NCI-H2107 treated with DMSO at 0.1 percent for 48 hours (cell line): ENCODE data around the gene RAET1G.
A peak's percentile ranks its signal among the peaks of the same experiment; 100 is the strongest.
"Not testable (repeated sequence)": the region's sequence is repeated elsewhere in the genome, so short reads cannot be mapped to it uniquely, and the experiment has no call there.

Source experiments
- DNase-seq: peaks from one replicate; lab custom pipeline; 2025; ENCODE audit not compliant: unreplicated experiment; lab: John Stamatoyannopoulos, UW

RAET1G gene, protein sequence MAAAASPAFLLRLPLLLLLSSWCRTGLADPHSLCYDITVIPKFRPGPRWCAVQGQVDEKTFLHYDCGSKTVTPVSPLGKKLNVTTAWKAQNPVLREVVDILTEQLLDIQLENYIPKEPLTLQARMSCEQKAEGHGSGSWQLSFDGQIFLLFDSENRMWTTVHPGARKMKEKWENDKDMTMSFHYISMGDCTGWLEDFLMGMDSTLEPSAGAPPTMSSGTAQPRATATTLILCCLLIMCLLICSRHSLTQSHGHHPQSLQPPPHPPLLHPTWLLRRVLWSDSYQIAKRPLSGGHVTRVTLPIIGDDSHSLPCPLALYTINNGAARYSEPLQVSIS

DNA sequence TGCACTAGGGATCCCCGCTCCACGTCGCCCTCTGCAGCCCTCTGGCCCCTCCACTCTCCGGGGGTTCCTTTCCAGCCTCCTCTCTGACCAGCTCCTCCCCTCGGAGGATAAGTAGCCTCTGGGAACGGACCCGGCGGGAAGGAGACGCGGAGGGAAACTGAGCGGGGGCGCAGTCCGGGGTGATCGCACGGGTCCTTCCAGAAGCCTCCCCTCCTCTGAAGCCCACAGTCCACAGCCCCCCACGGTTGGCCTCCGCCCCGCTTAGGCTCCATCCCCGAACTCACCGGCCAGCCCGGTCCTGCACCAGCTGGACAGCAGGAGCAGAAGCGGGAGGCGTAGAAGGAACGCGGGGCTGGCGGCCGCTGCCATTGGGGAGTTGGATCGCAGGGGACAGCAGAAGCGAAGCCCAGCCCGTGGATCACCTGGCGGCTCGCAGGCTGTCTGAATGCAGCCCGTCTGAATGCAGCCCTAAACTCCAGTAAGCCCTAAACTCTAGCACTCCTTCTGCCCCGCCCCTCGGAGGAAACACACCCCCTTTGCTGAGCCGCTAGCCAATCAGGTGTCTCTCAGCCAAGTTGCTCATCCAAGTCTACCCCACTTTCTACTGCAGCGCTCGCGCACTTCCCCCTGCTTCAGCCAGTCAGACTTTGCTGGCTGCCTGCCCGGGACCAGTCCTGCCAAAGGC is at the start of gene RAET1G:
Gene RAET1G, minus strand, starts transcription at position 480 of the 685 bp plus-strand sequence. Its CDS starts 111 bp downstream, at position 369.
- DNase-seq = peak; percentile 89

DNA sequence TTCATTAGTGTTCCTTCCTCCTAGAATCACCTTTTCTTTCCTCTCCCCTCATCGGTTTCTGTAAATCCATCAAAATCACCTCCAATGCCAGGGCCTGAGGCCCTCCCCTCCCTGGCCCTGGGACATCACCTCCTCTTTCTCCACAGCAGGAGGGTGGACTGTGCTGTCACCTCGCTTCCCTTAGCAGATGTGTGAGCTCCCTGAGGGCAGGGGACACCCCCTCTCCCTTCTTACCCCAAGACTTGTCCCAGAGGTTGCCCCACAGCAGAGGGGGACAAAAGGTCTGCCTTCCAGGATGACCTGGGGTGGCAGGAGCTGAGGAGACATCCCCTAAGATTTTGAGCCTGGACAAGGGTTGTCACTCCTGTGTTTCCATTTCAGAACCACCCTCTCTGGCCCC is 46.7 kb upstream of the RAET1G start:
- DNase-seq = no peak

DNA sequence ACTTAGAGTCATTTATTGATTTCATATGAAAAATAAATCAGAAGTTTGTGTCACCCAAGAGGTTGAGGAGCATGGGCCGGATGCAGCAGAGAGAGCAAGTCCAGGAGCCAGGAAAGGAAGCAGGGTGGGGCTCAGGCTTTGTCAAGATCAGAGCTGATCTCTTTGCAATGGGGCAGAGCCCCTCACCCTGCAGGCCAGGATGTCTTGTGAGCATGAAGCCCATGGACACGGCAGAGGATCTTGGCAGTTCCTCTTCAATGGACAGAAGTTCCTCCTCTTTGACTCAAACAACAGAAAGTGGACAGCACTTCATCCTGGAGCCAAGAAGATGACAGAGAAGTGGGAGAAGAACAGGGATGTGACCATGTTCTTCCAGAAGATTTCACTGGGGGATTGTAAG is 46.0 kb upstream of the RAET1G start:
- not testable (repeated sequence) for DNase-seq

DNA sequence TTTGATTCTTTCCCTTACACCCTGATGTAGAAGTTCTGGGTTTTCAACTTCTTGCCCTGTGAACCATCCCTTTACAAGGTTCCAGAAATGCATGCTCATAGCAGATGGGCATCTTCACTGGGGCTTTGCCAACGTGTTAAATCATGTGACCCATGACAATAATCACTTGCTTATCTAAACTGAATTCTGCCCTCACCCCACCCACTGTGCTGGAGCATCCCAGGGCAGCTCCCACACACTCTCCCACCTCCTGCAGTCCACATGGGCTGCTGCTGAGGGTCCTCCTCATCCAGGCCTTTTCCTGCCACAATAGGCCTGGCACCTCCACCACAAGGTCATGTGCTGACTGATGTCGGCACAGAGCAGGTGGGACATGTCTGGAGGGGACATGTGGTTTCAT is 45.1 kb upstream of the RAET1G start:
- not testable (repeated sequence) for DNase-seq

DNA sequence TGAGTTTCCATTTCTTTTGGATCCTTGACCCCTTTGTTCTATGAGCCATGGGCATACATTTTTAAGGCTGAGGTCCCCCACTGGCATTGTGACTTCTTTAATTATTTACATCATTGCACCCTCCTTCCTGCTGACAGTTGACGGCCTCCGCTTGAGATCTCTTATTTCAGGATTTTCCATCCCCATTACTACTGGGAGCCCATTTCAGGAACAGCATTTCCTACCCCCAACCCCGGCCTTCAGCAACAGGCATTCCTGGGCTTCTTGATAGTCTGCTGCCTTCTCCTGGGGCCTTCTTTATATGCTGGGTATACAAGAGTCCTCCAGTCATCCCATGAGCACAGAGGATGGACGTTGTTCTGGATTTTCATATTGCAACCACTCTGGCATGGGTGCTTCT is 44.7 kb upstream of the RAET1G start:
- no peak for DNase-seq

DNA sequence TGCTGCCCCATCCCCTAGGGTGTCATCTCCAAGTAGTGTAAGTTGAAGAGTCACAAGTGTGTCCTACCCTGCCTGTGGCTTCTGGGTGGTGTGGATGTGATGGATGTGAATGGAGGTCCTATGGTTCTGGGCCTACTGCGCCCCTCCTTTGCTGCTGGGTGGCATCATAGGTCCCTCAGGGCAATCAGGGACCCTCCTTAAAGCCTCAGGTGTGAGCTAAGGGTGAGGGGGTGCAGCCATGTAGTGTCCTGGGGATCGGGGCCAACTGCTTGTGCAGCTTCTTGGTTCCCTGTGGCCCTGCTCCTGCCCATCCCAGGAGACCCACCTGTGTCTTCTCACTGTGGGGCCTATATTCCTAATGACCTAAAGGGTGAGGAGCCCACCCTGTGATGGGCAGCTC is 43.4 kb upstream of the RAET1G start:
- DNase-seq = not testable (repeated sequence)

DNA sequence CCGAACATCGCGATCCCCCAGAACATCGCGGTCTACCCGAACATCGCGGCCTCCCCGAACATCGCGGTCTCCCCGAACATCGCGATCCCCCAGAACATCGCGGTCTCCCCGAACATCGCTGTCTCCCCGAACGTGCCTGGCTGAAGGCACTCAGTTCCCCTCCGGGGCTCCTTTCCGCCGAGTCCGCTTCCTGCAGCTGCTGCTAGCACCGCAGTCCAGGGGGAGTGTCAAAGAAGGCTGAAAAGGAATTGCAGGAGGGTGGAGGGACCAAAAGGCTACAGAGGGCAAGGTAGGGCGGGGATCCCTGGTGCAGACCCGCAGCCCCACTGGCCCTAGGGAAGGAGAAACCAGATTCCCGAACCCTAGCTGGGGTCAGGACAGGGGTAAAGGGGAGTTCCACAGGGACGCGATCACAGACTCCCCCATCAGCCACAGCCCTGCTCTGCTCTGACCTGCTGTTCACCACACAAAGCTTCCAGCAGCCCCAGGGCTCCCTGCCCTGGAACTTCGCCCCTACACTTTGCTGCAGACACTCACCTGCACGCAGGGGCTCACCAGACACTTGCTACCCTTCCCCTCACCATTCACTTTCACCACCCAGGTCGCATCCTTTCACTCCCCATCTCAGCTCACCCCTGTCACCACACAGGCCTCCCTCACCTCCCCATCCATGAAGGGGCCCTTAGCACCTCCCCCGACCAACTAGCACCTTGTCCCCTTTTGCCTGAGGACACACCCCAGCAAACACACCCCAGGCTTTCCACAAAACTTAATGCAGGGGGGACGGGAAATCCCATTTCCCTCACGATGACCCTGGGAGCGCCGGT is 42.5 kb upstream of the RAET1G start:
- no peak for DNase-seq

DNA sequence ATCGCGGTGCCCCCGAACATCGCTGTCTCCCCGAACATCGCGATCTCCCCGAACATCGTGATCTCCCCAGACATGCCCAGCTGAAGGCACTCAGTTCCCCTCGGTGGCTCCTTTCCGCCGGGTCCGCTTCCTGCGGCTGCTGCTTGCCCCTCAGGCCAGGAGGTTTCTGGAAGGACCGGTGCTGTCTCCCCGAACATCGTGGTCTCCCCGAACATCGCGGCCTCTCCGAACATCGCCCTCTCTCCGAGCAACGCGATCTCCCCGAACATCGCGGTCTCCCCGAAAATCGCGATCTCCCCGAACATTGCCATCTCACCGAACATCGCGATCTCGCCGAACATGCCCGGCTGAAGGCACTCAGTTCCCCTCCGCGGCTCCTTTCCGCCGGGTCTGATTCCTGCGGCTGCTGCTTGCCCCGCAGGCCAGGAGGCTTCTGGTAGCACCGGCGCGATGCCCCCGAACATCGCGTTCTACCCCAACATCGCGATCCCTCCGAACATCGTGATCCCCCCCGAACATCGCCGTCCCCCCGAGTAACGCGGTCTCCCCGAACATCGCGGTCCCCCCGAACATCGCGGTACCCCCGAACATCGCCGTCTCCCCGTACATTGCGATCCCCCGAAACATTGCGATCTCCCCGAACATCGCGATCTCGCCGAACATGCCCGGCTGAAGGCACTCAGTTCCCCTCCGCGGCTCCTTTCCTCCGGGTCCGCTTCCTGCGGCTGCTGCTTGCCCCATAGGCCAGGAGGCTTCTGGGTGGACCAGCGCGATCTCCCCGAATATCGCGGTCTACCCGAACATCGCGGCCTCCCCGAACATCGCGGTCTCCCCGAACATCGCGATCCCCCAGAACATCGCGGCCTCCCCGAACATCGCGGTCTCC is 41.6 kb upstream of the RAET1G start:
- DNase-seq = no peak

DNA sequence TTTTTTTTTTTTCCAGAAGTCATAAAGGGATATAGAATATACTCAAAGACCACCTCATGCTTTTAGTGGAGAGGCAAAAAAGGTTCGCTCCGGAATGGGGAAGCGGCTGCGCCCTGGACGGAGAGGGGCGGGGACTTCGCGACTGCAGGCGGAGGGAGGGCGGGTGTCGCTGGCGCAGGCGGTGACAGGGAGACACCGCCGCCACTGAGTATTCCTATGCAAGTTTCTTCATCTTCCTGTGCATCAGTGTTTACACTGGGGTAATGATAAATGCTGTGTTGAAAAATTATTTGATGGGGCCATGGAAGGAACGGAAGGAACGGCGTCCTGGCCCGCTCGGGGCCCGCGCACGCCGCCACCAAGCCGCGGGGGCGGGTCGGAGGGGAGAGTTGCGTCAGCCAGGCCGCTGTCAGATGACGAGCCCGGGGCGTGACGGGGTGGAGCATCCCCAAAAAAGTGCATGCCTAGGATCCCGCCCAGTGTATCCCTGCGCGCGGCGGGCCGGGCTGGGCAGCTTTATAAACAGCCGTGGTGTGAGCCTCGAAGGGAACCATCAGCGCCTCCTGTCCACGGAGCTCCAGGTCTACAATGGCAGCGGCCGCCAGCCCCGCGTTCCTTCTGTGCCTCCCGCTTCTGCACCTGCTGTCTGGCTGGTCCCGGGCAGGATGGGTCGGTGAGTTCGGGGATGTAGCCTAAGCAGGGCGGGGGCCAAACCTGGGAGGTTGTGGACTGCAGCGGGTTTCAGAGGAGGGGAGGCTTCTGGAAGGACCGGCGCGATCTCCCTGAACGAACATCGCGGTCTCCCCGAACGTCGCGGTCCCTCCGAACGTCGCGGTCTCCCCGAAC is 40.8 kb upstream of the RAET1G start, which contains the start of gene ULBP1:
Gene ULBP1, plus strand, starts transcription at position 482 of the 846 bp plus-strand sequence. Its CDS starts 107 bp downstream, at position 589.
- DNase-seq = peak; percentile 60

DNA sequence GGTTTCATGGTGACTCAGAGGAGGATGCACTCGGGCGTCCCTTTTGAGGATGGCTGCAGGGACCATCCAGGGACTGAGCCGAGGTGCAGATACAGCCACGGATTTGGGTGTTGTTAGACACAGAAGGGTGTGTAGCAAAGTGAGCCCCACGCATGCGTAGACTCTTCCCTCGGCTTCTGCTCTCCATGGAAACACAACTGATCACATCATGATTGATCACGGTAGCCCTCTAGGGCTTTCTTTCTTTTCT is 40.2 kb upstream of the RAET1G start:
- no peak for DNase-seq

DNA sequence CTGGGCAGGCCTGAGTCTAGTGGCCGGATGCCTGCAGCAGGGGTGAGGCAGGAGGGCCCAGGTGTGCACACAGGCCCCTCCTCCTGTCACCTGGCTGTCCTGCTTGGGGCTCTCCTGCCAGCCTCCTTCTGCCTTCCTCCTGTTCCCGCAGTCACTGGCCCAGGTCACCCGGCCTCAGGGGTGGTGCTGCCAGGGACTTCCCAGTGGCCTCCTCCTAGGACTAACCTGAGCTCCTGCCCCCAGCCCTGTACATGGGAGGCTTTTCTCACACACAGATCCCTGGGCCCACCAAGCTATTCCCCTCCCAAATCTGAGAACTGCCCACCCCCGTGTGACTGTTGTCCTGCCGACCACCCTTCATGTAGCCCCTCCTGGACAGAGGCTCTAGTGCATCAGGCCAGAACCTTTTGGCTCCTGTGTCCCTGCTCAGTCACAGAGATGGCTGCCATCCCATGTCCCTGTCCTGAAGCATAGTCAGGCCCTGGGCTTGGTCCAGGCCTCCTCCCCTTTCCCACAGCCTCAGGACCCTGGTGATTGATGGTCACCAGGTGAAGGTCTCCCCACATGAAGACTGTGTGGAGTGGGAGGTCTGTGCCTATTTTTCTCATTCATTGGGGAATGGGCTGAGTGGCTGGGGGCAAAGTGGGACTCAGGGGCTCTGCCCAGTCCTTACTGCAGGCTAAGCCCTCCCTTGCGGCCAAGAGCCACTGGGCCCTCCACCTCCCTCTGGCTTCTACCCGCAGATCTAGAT is 39.7 kb upstream of the RAET1G start:
- DNase-seq = no peak

DNA sequence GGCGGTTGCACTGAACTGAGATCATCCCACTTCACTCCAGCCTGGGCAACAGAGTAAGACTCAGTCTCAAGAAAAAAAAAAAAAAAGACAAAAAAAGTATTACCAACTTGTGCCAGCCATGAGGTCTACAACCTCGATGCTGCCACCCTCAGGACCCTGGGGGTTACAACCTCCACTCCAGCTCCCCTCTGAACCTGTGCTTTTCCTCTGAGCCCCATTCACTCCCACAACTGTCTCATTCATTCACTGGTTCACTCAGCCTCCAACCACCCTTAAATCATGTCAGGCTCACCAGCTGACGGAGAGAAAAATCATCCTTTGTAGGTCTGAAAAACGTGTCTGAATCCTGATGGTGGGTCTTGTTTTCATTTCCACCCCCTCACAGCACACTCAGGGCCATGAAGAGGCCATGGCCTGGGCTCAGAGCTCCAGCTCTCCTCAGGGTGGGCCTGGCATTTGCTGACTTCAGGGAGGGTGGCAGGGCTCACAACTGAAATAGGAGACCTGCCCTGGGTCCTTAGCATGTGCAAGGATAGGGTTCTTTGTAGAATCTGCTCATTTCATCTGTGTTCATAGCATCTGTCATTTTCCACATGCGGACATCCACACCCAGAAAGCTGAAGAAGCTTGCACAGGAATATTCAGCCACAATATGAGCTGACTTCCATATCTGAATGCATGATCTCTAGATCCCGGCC is 39.0 kb upstream of the RAET1G start:
- DNase-seq = no peak

DNA sequence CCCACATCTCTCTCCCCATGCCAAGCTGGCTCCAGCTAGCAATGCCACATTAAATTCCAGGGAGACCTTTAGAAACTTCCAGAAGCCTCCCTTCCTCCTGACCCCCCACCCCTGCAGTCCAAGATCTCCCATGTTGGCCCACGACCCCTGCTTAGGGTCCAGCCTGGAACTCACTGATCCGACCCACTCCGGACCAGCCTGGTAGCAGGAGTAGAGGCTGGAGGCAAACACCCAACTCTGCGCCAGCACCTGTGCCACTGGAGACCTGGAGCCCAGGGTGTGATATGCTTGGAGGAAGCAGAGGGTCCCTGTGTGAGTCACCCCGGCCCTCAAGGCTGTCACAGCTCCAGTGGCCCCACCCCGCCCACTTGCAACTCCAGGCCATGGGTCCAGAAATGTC is 37.6 kb upstream of the RAET1G start:
- no peak for DNase-seq

DNA sequence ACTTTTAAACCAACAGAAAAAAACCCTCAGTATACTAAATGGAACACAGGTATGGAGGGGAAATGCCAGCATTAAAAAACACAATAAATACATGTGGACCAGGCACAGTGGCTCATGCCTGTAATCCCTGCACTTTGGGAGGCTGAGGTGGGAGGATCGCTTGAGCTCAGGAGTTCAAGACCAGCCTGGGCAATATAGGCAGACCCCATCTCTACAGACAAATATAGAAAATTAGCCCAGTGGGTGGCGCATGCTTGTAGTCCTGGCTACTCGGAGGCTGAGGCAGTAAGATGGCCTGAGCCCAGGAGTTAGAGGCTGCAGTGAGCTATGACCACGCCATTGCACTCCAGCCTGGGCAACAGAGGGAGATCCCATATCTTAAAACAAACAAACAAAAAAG is 36.9 kb upstream of the RAET1G start:
- DNase-seq = not testable (repeated sequence)

DNA sequence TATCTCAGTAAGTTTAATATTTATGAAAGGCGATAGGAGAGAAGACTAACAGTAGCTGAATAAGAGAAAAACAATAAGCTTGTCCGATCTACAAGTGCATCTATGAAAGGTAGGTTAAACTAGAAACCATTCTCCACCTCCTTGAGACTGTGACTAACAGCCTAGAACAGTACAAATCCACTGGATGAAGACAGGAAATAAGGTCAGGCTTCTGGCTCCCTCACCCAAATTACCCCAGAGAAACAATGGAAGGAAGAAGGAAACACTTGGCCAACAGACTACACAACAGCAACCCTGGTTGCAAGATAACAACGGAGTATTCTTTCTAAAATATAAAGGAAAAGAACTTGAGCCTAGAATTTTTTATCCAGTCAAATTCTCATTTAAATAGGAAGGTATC is 35.2 kb upstream of the RAET1G start:
- not testable (repeated sequence) for DNase-seq

DNA sequence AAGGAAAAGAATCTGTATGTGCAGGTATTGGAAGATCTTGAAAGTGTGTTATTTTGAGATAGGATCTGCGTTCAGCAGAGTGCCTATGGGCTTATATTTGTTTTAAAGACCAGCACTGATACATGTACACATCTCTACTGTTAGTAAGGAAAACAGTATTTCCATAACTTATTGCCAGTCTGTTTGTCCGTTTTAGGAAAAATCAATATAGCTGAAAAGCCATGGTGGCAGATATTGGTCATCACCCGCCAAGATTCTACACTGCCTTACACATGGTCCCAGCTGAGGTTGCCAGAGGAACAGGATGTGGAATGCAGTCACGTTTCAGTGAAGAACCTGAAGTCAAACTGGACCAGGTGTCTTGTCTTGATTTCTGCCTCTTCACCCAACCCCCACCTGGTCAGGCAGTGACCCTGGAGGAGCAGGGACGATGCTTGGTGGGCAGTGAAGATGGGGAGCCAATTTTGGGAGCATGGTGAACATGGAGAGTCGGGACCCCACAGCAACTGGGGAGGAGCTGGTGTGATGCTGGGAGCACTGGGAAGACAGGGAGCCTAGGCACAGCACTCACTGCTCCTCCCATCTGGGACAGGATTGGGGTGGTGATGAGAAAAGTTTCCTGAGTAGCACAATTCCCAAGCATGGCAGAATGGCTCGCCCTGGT is 32.9 kb upstream of the RAET1G start:
- not testable (repeated sequence) for DNase-seq

DNA sequence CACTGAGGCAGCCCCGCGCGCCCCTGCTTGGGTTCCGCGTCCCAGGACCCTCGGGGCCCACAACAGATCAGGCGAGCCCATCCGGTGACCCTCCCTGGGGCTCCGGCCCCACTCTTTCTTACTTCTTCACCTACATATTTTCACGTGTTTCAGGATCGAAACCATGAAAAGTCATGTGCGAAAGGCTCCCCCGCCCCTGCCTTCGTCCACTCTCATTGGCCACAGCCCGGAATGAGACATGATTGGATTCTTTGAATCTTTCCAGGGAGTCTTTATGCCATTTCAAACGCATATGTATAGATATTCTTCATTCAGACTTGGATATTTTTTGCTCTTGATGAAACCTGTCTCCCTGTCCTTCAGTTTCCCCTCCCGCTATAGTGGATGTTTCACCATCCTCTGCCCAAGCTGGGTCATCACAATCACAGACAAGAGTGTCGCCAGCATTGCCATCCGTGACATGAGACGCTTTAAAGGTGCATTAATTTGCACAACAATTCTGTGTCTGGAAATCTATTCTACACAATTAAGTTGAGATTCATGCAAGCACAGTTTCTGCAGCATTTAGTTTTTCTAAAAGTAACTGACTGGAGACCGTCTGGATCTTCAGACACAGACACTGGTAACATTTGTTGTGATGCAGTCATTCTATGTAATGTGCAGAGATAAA is 32.2 kb upstream of the RAET1G start:
- not testable (repeated sequence) for DNase-seq
